Epithelial cell of prostate (primary cell): Measurements from ENCODE around the gene GALNT8.
"Not testable (repeated sequence)": the region's sequence is repeated elsewhere in the genome, so short reads cannot be mapped to it uniquely, and the experiment has no call there.

Experiments used
- DNase-seq: peaks from one replicate; pipeline ENCODE4 v3.0.0-alpha.2; 2011; ENCODE audit warnings: low read depth, low spot score
- H3K27ac ChIP-seq: fragments of 450-650 bp; 2 replicates; pipeline ENCODE4 v1.5.1; 2017; ENCODE audit warnings: mild to moderate bottlenecking

Gene GALNT8

GRCh38 chr12:4719821-4720636 is at the start of gene GALNT8:
Gene GALNT8, plus strand, starts transcription at chr12:4720400. Its CDS starts 278 bp downstream, at chr12:4720678.
- no peak within 1 kb of the TSS for H3K27ac ChIP-seq
- no peak for DNase-seq

- DNase-seq: no peak
Observed at GRCh38 chr12:4679711-4680110, 40.5 kb upstream of the GALNT8 start.

GRCh38 chr12:4681732-4682131 is 38.5 kb upstream of the GALNT8 start:
- no peak overlapping the region for H3K27ac ChIP-seq
- no peak for DNase-seq

More at GRCh38 chr12:4679711-4680110, 40.5 kb upstream of the GALNT8 start:
- H3K27ac ChIP-seq: no peak overlapping the region

GRCh38 chr12:4685317-4685716 is 34.9 kb upstream of the GALNT8 start:
- H3K27ac ChIP-seq: no peak overlapping the region
- DNase-seq: no peak

- H3K27ac ChIP-seq: no peak overlapping the region
- no peak for DNase-seq
Observed at GRCh38 chr12:4690760-4691159, 29.4 kb upstream of the GALNT8 start.

- no peak for DNase-seq
- no peak overlapping the region for H3K27ac ChIP-seq
Observed at GRCh38 chr12:4700621-4701026, 19.6 kb upstream of the GALNT8 start.

- no peak overlapping the region for H3K27ac ChIP-seq
- no peak for DNase-seq
Observed at GRCh38 chr12:4701395-4702190, 18.6 kb upstream of the GALNT8 start.

GRCh38 chr12:4703676-4704075 is 16.5 kb upstream of the GALNT8 start:
- H3K27ac ChIP-seq: no peak overlapping the region
- DNase-seq: no peak

- DNase-seq: no peak
- H3K27ac ChIP-seq: no peak overlapping the region
Observed at GRCh38 chr12:4705824-4706223, 14.4 kb upstream of the GALNT8 start.

- no peak overlapping the region for H3K27ac ChIP-seq
- DNase-seq: no peak
Observed at GRCh38 chr12:4707306-4707705, 12.9 kb upstream of the GALNT8 start.

GRCh38 chr12:4710113-4710512 is 10.1 kb upstream of the GALNT8 start:
- no peak overlapping the region for H3K27ac ChIP-seq
- DNase-seq: no peak

GRCh38 chr12:4714879-4715278 is 5.3 kb upstream of the GALNT8 start:
- no peak for DNase-seq
- no peak overlapping the region for H3K27ac ChIP-seq

- no peak overlapping the region for H3K27ac ChIP-seq
- DNase-seq: no peak
Observed at GRCh38 chr12:4717806-4718205, 2.4 kb upstream of the GALNT8 start.

- DNase-seq: no peak
- no peak overlapping the region for H3K27ac ChIP-seq
Observed at GRCh38 chr12:4720637-4720995, 416 bp downstream of the GALNT8 start.

- not testable (repeated sequence) for H3K27ac ChIP-seq, DNase-seq
Observed at GRCh38 chr12:4721587-4721986, 1.4 kb downstream of the GALNT8 start.

- no peak for DNase-seq
- no peak overlapping the region for H3K27ac ChIP-seq
Observed at GRCh38 chr12:4723226-4723625, 3.0 kb downstream of the GALNT8 start.

- no peak for DNase-seq
- H3K27ac ChIP-seq: no peak overlapping the region
Observed at GRCh38 chr12:4725057-4725456, 4.9 kb downstream of the GALNT8 start.

- no peak for DNase-seq
- no peak overlapping the region for H3K27ac ChIP-seq
Observed at GRCh38 chr12:4734625-4735340, 14.6 kb downstream of the GALNT8 start.

- DNase-seq: no peak
- no peak overlapping the region for H3K27ac ChIP-seq
Observed at GRCh38 chr12:4736091-4736490, 15.9 kb downstream of the GALNT8 start.

GRCh38 chr12:4738541-4738940 is 18.3 kb downstream of the GALNT8 start:
- no peak for DNase-seq
- H3K27ac ChIP-seq: no peak overlapping the region

- no peak overlapping the region for H3K27ac ChIP-seq
- DNase-seq: no peak
Observed at GRCh38 chr12:4742416-4742970, 22.3 kb downstream of the GALNT8 start.
